Keratinocyte (primary cell): ENCODE results near the gene SEMA4G. TPM values are rescaled to one million over a fixed set of nuclear protein-coding genes. Genes with fewer than 3 reads are reported as not detected.

Experiments used
- DNase-seq: peaks from one replicate; pipeline ENCODE4 v3.0.0-alpha.2; 2011; ENCODE audit warnings: low read depth, missing footprints, low spot score
- FAIRE-seq: peaks from 2 replicates; lab custom pipeline; 2011; peaks lifted over from hg19 to GRCh38; lab: Jason Lieb, UNC
- H2AFZ ChIP-seq: 2 replicates; pipeline ENCODE4 v1.6.0; 2012; ENCODE audit warnings: low read length, control low read depth, inconsistent platforms; ENCODE audit not compliant: control insufficient read depth
- H3K27ac ChIP-seq: 2 replicates; pipeline ENCODE4 v1.5.1; 2011; ENCODE audit warnings: low read length; ENCODE audit not compliant: control insufficient read depth, insufficient read depth
- H3K27me3 ChIP-seq: 3 replicates; pipeline ENCODE4 v1.6.0; 2011; ENCODE audit warnings: low read length; ENCODE audit not compliant: control insufficient read depth, insufficient read depth; ENCODE audit errors: extremely low read depth
- H3K36me3 ChIP-seq, 2 experiments: 2 replicates in 1 of 2; 3 replicates in 1 of 2; pipeline ENCODE4 v1.5.1; 2011; ENCODE audit warnings: low read length in 2 of 2, mild to moderate bottlenecking in 1 of 2; ENCODE audit not compliant: control insufficient read depth in 2 of 2, insufficient read depth in 2 of 2; ENCODE audit errors: extremely low read depth in 1 of 2
- H3K4me1 ChIP-seq: 3 replicates; pipeline ENCODE4 v1.5.1; 2011; ENCODE audit warnings: low read length; ENCODE audit not compliant: control insufficient read depth, insufficient read depth; ENCODE audit errors: extremely low read depth
- H3K4me2 ChIP-seq: 3 replicates; pipeline ENCODE4 v1.6.0; 2011; ENCODE audit warnings: low read depth, low read length; ENCODE audit not compliant: control insufficient read depth, insufficient read depth; ENCODE audit errors: extremely low read depth
- H3K4me3 ChIP-seq, 3 experiments: fragments of 200-600 bp in 1 of 3; sonication (generic) in 1 of 3; 2 replicates in 2 of 3; 3 replicates in 1 of 3; pipeline ENCODE4 v1.5.1; 2011 to 2016; ENCODE audit warnings: low read length in 3 of 3, mild to moderate bottlenecking in 3 of 3, control low read depth in 2 of 3, inconsistent platforms in 1 of 3, low read depth in 1 of 3, mixed read lengths in 1 of 3, mixed run types in 1 of 3, moderate library complexity in 1 of 3; ENCODE audit not compliant: control insufficient read depth in 2 of 3, insufficient read depth in 2 of 3; ENCODE audit errors: extremely low read depth in 1 of 3
- H3K79me2 ChIP-seq: 2 replicates; pipeline ENCODE4 v1.6.0; 2012; ENCODE audit warnings: low read length; ENCODE audit not compliant: control insufficient read depth, insufficient read depth
- H3K9ac ChIP-seq: 3 replicates; pipeline ENCODE4 v1.6.0; 2011; ENCODE audit warnings: low read length; ENCODE audit not compliant: control insufficient read depth, insufficient read depth; ENCODE audit errors: extremely low read depth
- H3K9me1 ChIP-seq: 3 replicates; pipeline ENCODE4 v1.6.0; 2011; ENCODE audit warnings: low read length; ENCODE audit not compliant: control insufficient read depth, insufficient read depth; ENCODE audit errors: extremely low read depth
- H3K9me3 ChIP-seq: 2 replicates; pipeline ENCODE4 v1.5.1; 2012; ENCODE audit warnings: low read depth, low read length; ENCODE audit not compliant: control insufficient read depth
- H4K20me1 ChIP-seq: 3 replicates; pipeline ENCODE4 v1.6.0; 2011; ENCODE audit warnings: low read length; ENCODE audit not compliant: control insufficient read depth, insufficient read depth; ENCODE audit errors: extremely low read depth
- EZH2 ChIP-seq: IDR thresholded peaks from one replicate; pipeline ENCODE4 v1.6.1; 2012; ENCODE audit warnings: inconsistent platforms, mild to moderate bottlenecking, low read length, moderate library complexity
- dilution Hi-C: fragments of 300-500 bp; cut with MboI; formaldehyde crosslinking; loops from one replicate; pipeline ENCODE4 v1.7.0; 2020; ENCODE audit warnings: low sequenced_read_pairs; ENCODE audit not compliant: extremely low pct_ligation_motif_present
- polyA plus RNA-seq, 5 experiments: library from polyadenylated mRNA; depleted of rRNA in 3 of 5; stranded (reverse) in 3 of 5; stranded (forward) in 1 of 5; unstranded in 1 of 5; fragments of >200 nt; gene quantifications; 1 replicate in 1 of 5; 2 replicates in 3 of 5; 3 replicates in 1 of 5; pipeline versions ENCODE4 v1.2.1 to v1.2.3, GENCODE V29; 2011 to 2012; ENCODE audit warnings: missing spikeins in 2 of 5, low read depth in 1 of 5, low replicate concordance in 1 of 5
- TF ChIP-seq, protein P1 (sequence below), 3 experiments: IDR thresholded peaks in 1 of 3; conservative IDR thresholded peaks in 1 of 3; optimal IDR thresholded peaks in 1 of 3; 2 replicates in 2 of 3; 3 replicates in 1 of 3; pipeline versions ENCODE3 to v1.5.1; 2011; ENCODE audit warnings: low read length in 3 of 3, mild to moderate bottlenecking in 3 of 3, moderate library complexity in 2 of 3, control low read depth in 1 of 3, inconsistent platforms in 1 of 3; ENCODE audit not compliant: insufficient read depth in 2 of 3; ENCODE audit errors: extremely low read depth in 1 of 3

The SEMA4G gene
- polyA plus RNA-seq, 1 donor (not counting 4 experiments of a cell fraction or from before 2014, with no cell fraction given) = 1.2 TPM

DNA sequence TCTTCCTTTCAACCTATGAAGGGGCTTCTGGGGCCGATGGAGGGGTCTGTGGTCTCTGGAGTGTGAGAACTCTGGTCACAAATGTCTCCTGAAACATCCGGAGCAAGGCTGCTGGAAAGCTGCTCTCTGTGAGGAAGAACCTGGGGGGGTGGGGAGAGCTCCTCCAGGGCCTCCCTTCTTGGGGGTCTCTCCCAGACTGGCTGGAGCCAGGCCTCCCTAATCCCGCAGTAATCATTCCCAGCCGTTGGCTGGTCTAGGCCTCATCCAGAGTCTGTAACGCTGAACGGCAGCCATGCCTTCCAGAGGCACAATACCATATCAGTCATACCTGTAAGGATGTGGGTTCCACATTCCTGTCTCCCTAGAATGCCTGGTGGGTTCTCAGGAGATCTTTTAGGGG is 25.9 kb downstream of the SEMA4G start:
- no peak overlapping the region for H3K27ac ChIP-seq
- peaks cover 21 to 26% of the 10 kb centered on the region in 2 experiments for H3K36me3 ChIP-seq
- H3K4me1 ChIP-seq = peaks cover 17% of the 10 kb centered on the region
- FAIRE-seq (no peak), DNase-seq (no peak)
- TF ChIP-seq EZH2 = no peak
- TF ChIP-seq, protein P1, sequence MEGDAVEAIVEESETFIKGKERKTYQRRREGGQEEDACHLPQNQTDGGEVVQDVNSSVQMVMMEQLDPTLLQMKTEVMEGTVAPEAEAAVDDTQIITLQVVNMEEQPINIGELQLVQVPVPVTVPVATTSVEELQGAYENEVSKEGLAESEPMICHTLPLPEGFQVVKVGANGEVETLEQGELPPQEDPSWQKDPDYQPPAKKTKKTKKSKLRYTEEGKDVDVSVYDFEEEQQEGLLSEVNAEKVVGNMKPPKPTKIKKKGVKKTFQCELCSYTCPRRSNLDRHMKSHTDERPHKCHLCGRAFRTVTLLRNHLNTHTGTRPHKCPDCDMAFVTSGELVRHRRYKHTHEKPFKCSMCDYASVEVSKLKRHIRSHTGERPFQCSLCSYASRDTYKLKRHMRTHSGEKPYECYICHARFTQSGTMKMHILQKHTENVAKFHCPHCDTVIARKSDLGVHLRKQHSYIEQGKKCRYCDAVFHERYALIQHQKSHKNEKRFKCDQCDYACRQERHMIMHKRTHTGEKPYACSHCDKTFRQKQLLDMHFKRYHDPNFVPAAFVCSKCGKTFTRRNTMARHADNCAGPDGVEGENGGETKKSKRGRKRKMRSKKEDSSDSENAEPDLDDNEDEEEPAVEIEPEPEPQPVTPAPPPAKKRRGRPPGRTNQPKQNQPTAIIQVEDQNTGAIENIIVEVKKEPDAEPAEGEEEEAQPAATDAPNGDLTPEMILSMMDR (optimal IDR thresholded peaks at IDR 0.05 in 1 of 3, IDR thresholded peaks at IDR 0.05 in 1 of 3, conservative IDR thresholded peaks at IDR 0.05 in 1 of 3; ENCODE audit: extremely low read depth in 1 of 3, insufficient read depth in 2 of 3, low read length in 3 of 3) = no peak
- H3K9ac ChIP-seq = no peak overlapping the region
- H3K4me2 ChIP-seq = no peak overlapping the region
- H3K9me3 ChIP-seq = no peaks in the 10 kb centered on the region
- dilution Hi-C loops = no loop called here
- no peaks in the 10 kb centered on the region for H3K27me3 ChIP-seq
- H3K9me1 ChIP-seq = no peaks in the 10 kb centered on the region
- no peak overlapping the region for H2AFZ ChIP-seq
- H4K20me1 ChIP-seq = no peaks in the 10 kb centered on the region
- no peak overlapping the region for H3K4me3 ChIP-seq
- H3K79me2 ChIP-seq = peaks cover 19% of the 10 kb centered on the region

DNA sequence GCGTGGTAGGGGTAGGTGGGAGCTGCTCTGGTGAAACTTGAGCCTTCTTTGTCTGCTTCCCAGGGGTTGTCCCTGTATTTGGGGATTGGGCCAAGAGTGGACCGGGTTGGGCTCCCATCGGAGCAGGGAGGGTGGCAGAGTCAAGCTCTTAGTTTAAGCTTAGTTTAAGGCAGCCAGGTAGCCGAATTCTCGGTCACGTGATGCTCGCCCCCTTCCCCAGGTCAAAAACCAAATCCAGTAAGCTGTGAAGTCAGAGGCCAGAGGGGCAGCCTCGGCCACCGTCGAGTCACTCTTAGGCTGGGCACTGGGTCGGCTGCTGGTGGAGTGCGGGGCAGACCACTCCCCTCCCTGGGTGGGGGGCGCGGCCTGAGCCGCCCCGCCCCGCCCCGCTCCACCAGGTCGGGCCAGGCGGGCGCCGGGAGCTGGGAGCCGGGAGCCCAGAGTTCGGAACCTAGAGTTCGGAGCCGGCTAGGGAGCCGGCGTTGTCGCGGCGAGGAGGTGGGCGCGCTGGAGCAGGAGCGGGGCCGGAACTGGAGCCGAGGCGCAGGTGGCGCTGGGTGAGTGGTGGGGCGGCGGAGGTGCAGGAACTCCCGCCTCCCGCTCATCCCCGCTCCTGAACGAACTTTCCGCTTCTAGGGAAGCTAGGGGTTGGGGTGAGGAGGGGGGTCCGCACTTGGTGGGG is 27.5 kb downstream of the SEMA4G start:
- Histone ChIP-seq H3K9me1 (no peaks in the 10 kb centered on the region), H3K27ac (peak overlapping the region; percentile 73)
- TF ChIP-seq, protein P1 (optimal IDR thresholded peaks at IDR 0.05 in 1 of 3, IDR thresholded peaks at IDR 0.05 in 1 of 3, conservative IDR thresholded peaks at IDR 0.05 in 1 of 3; ENCODE audit: extremely low read depth in 1 of 3, insufficient read depth in 2 of 3, low read length in 3 of 3) = no peak
- TF ChIP-seq EZH2 = no peak

More for the DNA sequence above, 27.5 kb downstream of the SEMA4G start:
- Histone ChIP-seq H3K9ac (peak overlapping the region; percentile 93), H3K27me3 (no peaks in the 10 kb centered on the region), H3K4me2 (peak overlapping the region; percentile 93), H3K4me3 (peak overlapping the region; percentile 76 to 90 (median 82)), H3K79me2 (peaks cover 17% of the 10 kb centered on the region), H4K20me1 (no peaks in the 10 kb centered on the region), H3K9me3 (no peaks in the 10 kb centered on the region), H3K4me1 (peaks cover 17% of the 10 kb centered on the region), H3K36me3 (peaks cover 9 to 14% of the 10 kb centered on the region in 2 experiments), H2AFZ (peak overlapping the region; percentile 80)
- no peak for DNase-seq
- FAIRE-seq = no peak
- dilution Hi-C loops = no loop called here
